ENCODE results near the gene SMKR1.
"Not testable (repeated sequence)": the region's sequence is repeated elsewhere in the genome, so short reads cannot be mapped to it uniquely, and the experiment has no call there.

- TF ChIP-seq, protein P1, sequence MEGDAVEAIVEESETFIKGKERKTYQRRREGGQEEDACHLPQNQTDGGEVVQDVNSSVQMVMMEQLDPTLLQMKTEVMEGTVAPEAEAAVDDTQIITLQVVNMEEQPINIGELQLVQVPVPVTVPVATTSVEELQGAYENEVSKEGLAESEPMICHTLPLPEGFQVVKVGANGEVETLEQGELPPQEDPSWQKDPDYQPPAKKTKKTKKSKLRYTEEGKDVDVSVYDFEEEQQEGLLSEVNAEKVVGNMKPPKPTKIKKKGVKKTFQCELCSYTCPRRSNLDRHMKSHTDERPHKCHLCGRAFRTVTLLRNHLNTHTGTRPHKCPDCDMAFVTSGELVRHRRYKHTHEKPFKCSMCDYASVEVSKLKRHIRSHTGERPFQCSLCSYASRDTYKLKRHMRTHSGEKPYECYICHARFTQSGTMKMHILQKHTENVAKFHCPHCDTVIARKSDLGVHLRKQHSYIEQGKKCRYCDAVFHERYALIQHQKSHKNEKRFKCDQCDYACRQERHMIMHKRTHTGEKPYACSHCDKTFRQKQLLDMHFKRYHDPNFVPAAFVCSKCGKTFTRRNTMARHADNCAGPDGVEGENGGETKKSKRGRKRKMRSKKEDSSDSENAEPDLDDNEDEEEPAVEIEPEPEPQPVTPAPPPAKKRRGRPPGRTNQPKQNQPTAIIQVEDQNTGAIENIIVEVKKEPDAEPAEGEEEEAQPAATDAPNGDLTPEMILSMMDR (IDR thresholded peaks at IDR 0.05), result not testable (repeated sequence)
- not testable (repeated sequence) for TF ChIP-seq POLR2A (IDR thresholded peaks at IDR 0.05)
Measured at GRCh38 chr7:129524405-129524804, 22.1 kb downstream of the SMKR1 start.

Data from adrenal gland (tissue), 5 donors.